SK-N-SH (cell line): Measurements from ENCODE around the gene TRPM3.

ENCODE experiments used
- CTCF ChIP-seq: fragments of 200-600 bp; sonication (generic); IDR thresholded peaks from 2 replicates; pipeline ENCODE4 v1.6.1; 2017; ENCODE audit warnings: antibody characterized with exemption, mild to moderate bottlenecking, moderate library complexity
- EP300 ChIP-seq, 2 experiments: IDR thresholded peaks; 2 replicates each; pipeline versions ENCODE4 v1.4.0 to v1.6.1; 2012; ENCODE audit warnings: borderline replicate concordance in 1 of 2, low read depth in 1 of 2, low read length in 1 of 2
- EZH2phosphoT487 ChIP-seq: fragments of 200-600 bp; sonication (generic); IDR thresholded peaks from 2 replicates; pipeline ENCODE4 v1.6.1; 2017; ENCODE audit warnings: low read depth, mixed run types, mild to moderate bottlenecking, antibody characterized with exemption, moderate library complexity, borderline replicate concordance
- FOSL2 ChIP-seq: IDR thresholded peaks from 2 replicates; pipeline ENCODE4 v1.4.0; 2012; ENCODE audit warnings: low read depth, mild to moderate bottlenecking, moderate library complexity, borderline replicate concordance
- MAX ChIP-seq: IDR thresholded peaks from 2 replicates; pipeline ENCODE4 v1.4.0; 2012; ENCODE audit warnings: low read depth
- MXI1 ChIP-seq: IDR thresholded peaks from 2 replicates; pipeline ENCODE4 v1.6.1; 2012; ENCODE audit warnings: mild to moderate bottlenecking, low read depth, low read length, improper control_type of control experiment
- PBX3 ChIP-seq: IDR thresholded peaks from 2 replicates; pipeline ENCODE4; 2012
- TAF1 ChIP-seq: IDR thresholded peaks from 2 replicates; pipeline ENCODE4 v1.6.1; 2012; ENCODE audit warnings: low read depth, mild to moderate bottlenecking, low read length, moderate library complexity, borderline replicate concordance

- TF ChIP-seq MAX (no peak), EP300 (IDR thresholded peaks at IDR 0.05; ENCODE audit: borderline replicate concordance in 1 of 2, low read depth in 1 of 2, low read length in 1 of 2) (no peak), MXI1 (no peak), FOSL2 (no peak), CTCF (no peak), EZH2phosphoT487 (no peak), TAF1 (no peak), PBX3 (no peak)
Measured at GRCh38 chr9:70526902-70527301, 594.5 kb downstream of the TRPM3 start.
